ENCODE measurements around the gene EEF1A1. TPM values are rescaled to one million over a fixed set of nuclear protein-coding genes. Genes with fewer than 3 reads are reported as not detected.
"Not testable (repeated sequence)": the region's sequence is repeated elsewhere in the genome, so short reads cannot be mapped to it uniquely, and the experiment has no call there.

Gene EEF1A1
- total and polyA plus RNA-seq, 12 donors, result 988 to 3,224 (median 1,571) TPM

DNA sequence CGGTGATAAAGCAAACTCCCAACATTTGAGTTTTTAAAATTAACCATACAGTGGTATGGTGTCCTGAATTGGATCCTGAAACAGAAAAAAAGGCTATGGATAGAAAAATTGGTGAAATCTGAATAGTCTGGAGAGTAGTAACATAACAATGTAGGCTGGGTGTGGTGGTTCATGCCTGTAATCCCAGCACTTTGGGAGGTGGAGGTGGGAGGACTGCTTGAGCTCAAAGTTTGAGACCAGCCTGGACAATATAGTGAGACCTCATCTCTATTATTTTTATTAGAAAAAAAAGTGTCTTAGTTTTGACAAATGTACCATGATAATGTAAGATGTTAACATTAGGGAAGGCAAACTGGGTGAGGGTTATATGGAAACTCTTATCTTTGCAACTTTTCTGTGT, 11.0 kb downstream of the EEF1A1 start:
- DNase-seq (no peak), ATAC-seq (no peak)
- H3K4me1 ChIP-seq, result peaks cover 0 to 6% (median 0%) of the 10 kb centered on the region in 9 donors
- H3K27ac ChIP-seq, result no peak overlapping the region
- H3K4me3 ChIP-seq, result no peak overlapping the region
- 85 to 87% methylated on average over 1 of the region's 1 CpG for WGBS, 2 donors
- peaks cover 0 to 3% (median 0%) of the 10 kb centered on the region in 11 donors for H3K9me3 ChIP-seq
- TF ChIP-seq, protein P1, sequence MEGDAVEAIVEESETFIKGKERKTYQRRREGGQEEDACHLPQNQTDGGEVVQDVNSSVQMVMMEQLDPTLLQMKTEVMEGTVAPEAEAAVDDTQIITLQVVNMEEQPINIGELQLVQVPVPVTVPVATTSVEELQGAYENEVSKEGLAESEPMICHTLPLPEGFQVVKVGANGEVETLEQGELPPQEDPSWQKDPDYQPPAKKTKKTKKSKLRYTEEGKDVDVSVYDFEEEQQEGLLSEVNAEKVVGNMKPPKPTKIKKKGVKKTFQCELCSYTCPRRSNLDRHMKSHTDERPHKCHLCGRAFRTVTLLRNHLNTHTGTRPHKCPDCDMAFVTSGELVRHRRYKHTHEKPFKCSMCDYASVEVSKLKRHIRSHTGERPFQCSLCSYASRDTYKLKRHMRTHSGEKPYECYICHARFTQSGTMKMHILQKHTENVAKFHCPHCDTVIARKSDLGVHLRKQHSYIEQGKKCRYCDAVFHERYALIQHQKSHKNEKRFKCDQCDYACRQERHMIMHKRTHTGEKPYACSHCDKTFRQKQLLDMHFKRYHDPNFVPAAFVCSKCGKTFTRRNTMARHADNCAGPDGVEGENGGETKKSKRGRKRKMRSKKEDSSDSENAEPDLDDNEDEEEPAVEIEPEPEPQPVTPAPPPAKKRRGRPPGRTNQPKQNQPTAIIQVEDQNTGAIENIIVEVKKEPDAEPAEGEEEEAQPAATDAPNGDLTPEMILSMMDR (IDR thresholded peaks at IDR 0.05), result no peak
- peaks cover 0 to 25% (median 6%) of the 10 kb centered on the region in 9 donors for H3K36me3 ChIP-seq
- no peaks in the 10 kb centered on the region for H3K27me3 ChIP-seq
- intact Hi-C loops (cut with DNase I), result loop anchor here in 3 of 10 donors (5.0 to 10.0 kb wide), 3 partner anchors 55 to 225 kb away; partner anchors contain the start of gene CGAS (in 1 of the 3)

DNA sequence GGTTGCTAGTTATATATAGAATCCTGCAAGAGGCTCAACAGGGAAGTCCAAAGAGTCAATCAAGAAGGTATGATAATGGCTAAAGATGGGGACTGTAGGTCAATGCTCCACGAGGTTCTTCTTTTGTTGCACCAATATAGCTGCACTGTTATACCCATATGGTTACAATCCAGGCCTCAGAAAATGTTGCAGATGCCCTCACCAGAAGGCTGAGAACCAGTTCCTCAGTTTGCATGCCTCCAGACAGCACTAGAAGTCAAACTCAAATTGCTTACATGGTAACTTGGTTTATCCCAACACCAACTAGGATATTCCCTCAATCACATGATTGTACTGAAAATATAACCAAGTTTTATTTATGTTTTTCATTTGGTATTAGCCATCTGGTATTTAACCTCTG, 12.1 kb downstream of the EEF1A1 start:
- ATAC-seq (no peak), DNase-seq (no peak)
- WGBS, 2 donors, result 51 to 73% methylated on average over 1 of the region's 1 CpG
- Histone ChIP-seq H3K9me3 (peaks cover 0 to 3% (median 0%) of the 10 kb centered on the region in 11 donors), H3K4me3 (no peak overlapping the region), H3K4me1 (no peaks in the 10 kb centered on the region), H3K36me3 (peaks cover 0 to 30% (median 5%) of the 10 kb centered on the region in 9 donors), H3K27me3 (no peaks in the 10 kb centered on the region), H3K27ac (peak overlapping the region in 1 of 10 donors; percentile 22)
- intact Hi-C loops (cut with DNase I), result no loop called here
- TF ChIP-seq, protein P1 (IDR thresholded peaks at IDR 0.05), result no peak

DNA sequence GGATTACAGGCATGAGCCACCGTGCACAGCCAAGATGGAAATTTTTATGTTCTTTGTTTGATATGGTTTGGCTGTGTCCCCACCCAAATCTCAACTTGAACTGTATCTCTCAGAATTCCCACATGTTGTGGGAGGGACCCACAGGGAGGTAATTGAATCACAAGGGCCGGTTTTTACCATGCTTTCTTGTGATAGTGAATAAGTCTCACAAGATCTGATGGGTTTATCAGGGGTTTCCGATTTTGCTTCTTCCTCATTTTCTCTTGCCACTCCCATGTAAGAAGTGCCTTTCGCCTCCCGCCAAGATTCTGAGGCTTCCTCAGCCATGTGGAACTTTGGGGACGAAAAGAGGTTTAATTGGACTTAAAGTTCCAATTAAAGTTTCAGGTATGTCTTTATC, 14.6 kb downstream of the EEF1A1 start:
- H3K27me3 ChIP-seq, result no peaks in the 10 kb centered on the region
- H3K36me3 ChIP-seq, result peaks cover 0 to 41% (median 24%) of the 10 kb centered on the region in 9 donors
- ATAC-seq (no peak), DNase-seq (no peak)
- H3K9me3 ChIP-seq, result peaks cover 0 to 3% (median 0%) of the 10 kb centered on the region in 11 donors
- no peak overlapping the region for H3K27ac ChIP-seq
- 91 to 92% methylated on average over 6 of the region's 6 CpGs for WGBS, 2 donors
- no peak overlapping the region for H3K4me3 ChIP-seq
- intact Hi-C loops (cut with DNase I), result no loop called here
- TF ChIP-seq, protein P1 (IDR thresholded peaks at IDR 0.05), result no peak
- peaks cover 0 to 10% (median 0%) of the 10 kb centered on the region in 9 donors for H3K4me1 ChIP-seq

DNA sequence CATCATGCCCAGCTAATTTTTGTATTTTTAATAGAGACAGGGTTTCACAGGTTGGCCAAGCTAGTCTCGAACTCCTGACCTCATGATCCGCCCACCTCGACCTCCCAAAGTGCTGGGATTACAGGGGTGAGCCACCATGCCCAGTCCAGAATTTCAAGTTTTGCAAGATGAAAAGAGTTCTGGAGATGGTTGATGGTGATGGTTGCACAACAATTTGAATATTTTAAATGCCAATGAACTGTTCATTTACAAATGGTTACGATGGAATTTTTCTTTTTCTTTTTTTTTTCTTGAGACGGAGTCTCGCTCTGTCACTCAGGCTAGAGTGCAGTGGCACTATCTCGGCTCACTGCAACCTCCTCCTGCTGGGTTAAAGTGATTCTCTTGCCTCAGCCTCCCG, 15.1 kb downstream of the EEF1A1 start:
- DNase-seq; H3K27me3 ChIP-seq; H3K4me3 ChIP-seq; H3K27ac ChIP-seq; ATAC-seq; H3K4me1 ChIP-seq; intact Hi-C loops (cut with DNase I); H3K9me3 ChIP-seq: not testable (repeated sequence)
- peaks cover 0 to 46% (median 29%) of the 10 kb centered on the region in 9 donors for H3K36me3 ChIP-seq
- 97% methylated on average over 8 of the region's 8 CpGs for WGBS, 2 donors

DNA sequence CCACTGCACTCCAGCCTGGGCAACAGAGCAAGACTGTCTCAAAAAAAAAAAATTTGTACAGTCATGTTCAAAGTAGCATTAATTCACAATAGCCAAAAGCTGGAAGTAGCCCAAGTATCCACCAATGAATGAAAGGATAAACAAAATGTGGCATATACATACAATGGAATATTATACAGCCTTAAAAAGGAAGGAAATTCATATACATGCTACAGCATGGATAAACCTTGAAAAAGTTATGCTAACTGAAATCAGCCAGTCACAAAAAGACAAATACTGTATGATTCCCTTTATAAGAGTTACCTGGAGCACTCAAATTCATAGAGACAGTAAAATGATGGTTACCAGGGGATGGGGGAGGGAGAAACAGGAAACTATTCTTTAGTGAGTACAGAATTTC, 15.7 kb downstream of the EEF1A1 start:
- Histone ChIP-seq H3K27ac (no peak overlapping the region), H3K4me1 (peaks cover 0 to 10% (median 0%) of the 10 kb centered on the region in 9 donors), H3K36me3 (peaks cover 0 to 52% (median 33%) of the 10 kb centered on the region in 9 donors), H3K4me3 (no peak overlapping the region), H3K27me3 (no peaks in the 10 kb centered on the region), H3K9me3 (peaks cover 0 to 3% (median 0%) of the 10 kb centered on the region in 11 donors)
- DNase-seq, result no peak
- no peak for ATAC-seq
- TF ChIP-seq, protein P1 (IDR thresholded peaks at IDR 0.05), result no peak
- intact Hi-C loops (cut with DNase I), result no loop called here

All from heart right ventricle (tissue), 16 donors.